ENCODE data around the gene SCAMP5.

The SCAMP5 gene

GRCh38 chr15:74977599-74977998, 17.8 kb upstream of the SCAMP5 start:
- no peak for DNase-seq (ENCODE audit: low read depth)

- DNase-seq (ENCODE audit: low read depth), result no peak
Observed at GRCh38 chr15:74978077-74978476, 17.3 kb upstream of the SCAMP5 start.

GRCh38 chr15:74978503-74978902, 16.9 kb upstream of the SCAMP5 start:
- DNase-seq (ENCODE audit: low read depth), result peak; percentile 17

- DNase-seq (ENCODE audit: low read depth), result no peak
Observed at GRCh38 chr15:74982183-74982582, 13.2 kb upstream of the SCAMP5 start.

GRCh38 chr15:74983725-74984231, 11.6 kb upstream of the SCAMP5 start:
- DNase-seq (ENCODE audit: low read depth), result no peak

GRCh38 chr15:74988007-74988800, 7.2 kb upstream of the SCAMP5 start:
- no peak for DNase-seq (ENCODE audit: low read depth)

- DNase-seq (ENCODE audit: low read depth), result no peak
Observed at GRCh38 chr15:74989527-74989926, 5.8 kb upstream of the SCAMP5 start.

GRCh38 chr15:74992619-74993018, 2.7 kb upstream of the SCAMP5 start:
- DNase-seq (ENCODE audit: low read depth), result no peak

GRCh38 chr15:74994236-74994635, 1.1 kb upstream of the SCAMP5 start:
- no peak for DNase-seq (ENCODE audit: low read depth)

- DNase-seq (ENCODE audit: low read depth), result no peak
Observed at GRCh38 chr15:74994685-74995084, 678 bp upstream of the SCAMP5 start.

GRCh38 chr15:74995779-74996765, 709 bp downstream of the SCAMP5 start:
- no peak for DNase-seq (ENCODE audit: low read depth)

GRCh38 chr15:74997141-74997540, 1.8 kb downstream of the SCAMP5 start:
- DNase-seq (ENCODE audit: low read depth), result no peak

GRCh38 chr15:74997543-74997942, 2.2 kb downstream of the SCAMP5 start:
- DNase-seq (ENCODE audit: low read depth), result no peak

GRCh38 chr15:75001310-75001709, 5.9 kb downstream of the SCAMP5 start:
- no peak for DNase-seq (ENCODE audit: low read depth)

GRCh38 chr15:75002398-75002797, 7.0 kb downstream of the SCAMP5 start:
- no peak for DNase-seq (ENCODE audit: low read depth)

- no peak for DNase-seq (ENCODE audit: low read depth)
Observed at GRCh38 chr15:75007216-75007615, 11.9 kb downstream of the SCAMP5 start.

- DNase-seq (ENCODE audit: low read depth), result no peak
Observed at GRCh38 chr15:75008221-75008625, 12.9 kb downstream of the SCAMP5 start.

GRCh38 chr15:75008629-75009326, 13.4 kb downstream of the SCAMP5 start:
- DNase-seq (ENCODE audit: low read depth), result no peak

GRCh38 chr15:75016431-75016830, 21.1 kb downstream of the SCAMP5 start:
- DNase-seq (ENCODE audit: low read depth), result no peak

- DNase-seq (ENCODE audit: low read depth), result no peak
Observed at GRCh38 chr15:75019916-75020315, 24.6 kb downstream of the SCAMP5 start.

- DNase-seq (ENCODE audit: low read depth), result no peak
Observed at GRCh38 chr15:75021341-75021740, 26.0 kb downstream of the SCAMP5 start.

GRCh38 chr15:75022783-75023180, 27.4 kb downstream of the SCAMP5 start:
- DNase-seq (ENCODE audit: low read depth), result no peak

Measured in stromal cell of bone marrow (primary cell).